ENCODE data around the gene RNF121. TPM values are rescaled to one million over a fixed set of nuclear protein-coding genes. Genes with fewer than 3 reads are reported as not detected.

RNF121 gene
- total and polyA plus RNA-seq, 2 of the 8 experiments (the other 6 are each of a cell fraction or from before 2014, with no cell fraction given): 39.7 to 51.6 TPM

- ChIA-PET CTCF (ENCODE audit: partially characterized antibody) (interaction anchor here (1.0 to 5.4 kb wide), 4 partner anchors 8 to 29 kb away, joined by 3 to 54 read pairs (median 3); no protein-coding TSS in a partner anchor), POLR2A (ENCODE audit: partially characterized antibody) (interaction anchor here (1.4 kb wide), 1 partner anchor 8 kb away, joined by 3 read pairs; no protein-coding TSS in a partner anchor)
- H3K23ac ChIP-seq (ENCODE audit: insufficient read length): no peak overlapping the region
- H4K5ac ChIP-seq (ENCODE audit: insufficient read length, low read depth, low read length): no peak overlapping the region
- H3K4me1 ChIP-seq (replicated peaks in 1 of 4; ENCODE audit: control insufficient read depth in 3 of 4, insufficient read depth in 4 of 4, low read length in 3 of 4): no peaks in the 10 kb centered on the region
- H3K4ac ChIP-seq (replicated peaks; ENCODE audit: insufficient read length, low read depth, low read length): no peak overlapping the region
- no peak overlapping the region for H3K14ac ChIP-seq (ENCODE audit: insufficient read length)
- no peak overlapping the region for H3K18ac ChIP-seq (ENCODE audit: extremely low read depth, low read length)
- no peaks in the 10 kb centered on the region for H3K23me2 ChIP-seq (ENCODE audit: low read depth, low read length)
- WGBS, 2 experiments (ENCODE audit: extremely low coverage in 1 of 2, insufficient coverage in 1 of 2, insufficient read length in 1 of 2, insufficient replicate concordance in 2 of 2, low coverage in 1 of 2, low lambda C conversion rate in 2 of 2, missing lambda C conversion rate in 1 of 2): 86% methylated on average over 2 of the region's 2 CpGs; no CpG with 5 or more reads in 1 of the 2 experiments
- no peak overlapping the region for H3K56ac ChIP-seq (replicated peaks; ENCODE audit: insufficient read length, low read depth, low read length)
- H3K4me3 ChIP-seq (ENCODE audit: extremely low read depth in 1 of 4, insufficient read depth in 2 of 4, low read depth in 3 of 4, low read length in 4 of 4): no peak overlapping the region
- no peak overlapping the region for H2AFZ ChIP-seq (ENCODE audit: low read length)
- no peaks in the 10 kb centered on the region for H3K79me1 ChIP-seq (ENCODE audit: low read depth, low read length)
- no peaks in the 10 kb centered on the region for H3K27me3 ChIP-seq (replicated peaks in 1 of 4; ENCODE audit: control insufficient read depth in 3 of 4, extremely low read depth in 1 of 4, insufficient read depth in 3 of 4, low read length in 3 of 4)
- H2BK5ac ChIP-seq (ENCODE audit: low read depth, low read length): no peak overlapping the region
- no peaks in the 10 kb centered on the region for H3K9me3 ChIP-seq (ENCODE audit: insufficient read depth in 2 of 2, low read depth in 1 of 2, low read length in 1 of 2)
- no peak for DNase-seq (ENCODE audit: low read depth in 1 of 2, low spot score in 2 of 2)
- H3K4me2 ChIP-seq (ENCODE audit: insufficient read depth in 1 of 2, low read depth in 2 of 2, low read length in 2 of 2): no peak overlapping the region
- no peak overlapping the region for H2BK15ac ChIP-seq (ENCODE audit: low read length)
- H4K20me1 ChIP-seq (replicated peaks in 1 of 2; ENCODE audit: control insufficient read depth in 1 of 2, insufficient read depth in 2 of 2, low read length in 2 of 2): peaks cover 0 to 3% of the 10 kb centered on the region in 2 experiments
- no peak overlapping the region for H3K27ac ChIP-seq (ENCODE audit: low read depth, low read length)
- H4K8ac ChIP-seq (ENCODE audit: extremely low read depth, insufficient read depth, low read length): no peak overlapping the region
- no peak for FAIRE-seq
- H3K9ac ChIP-seq (replicated peaks in 1 of 4; ENCODE audit: extremely low read depth in 1 of 4, low read depth in 3 of 4, low read length in 3 of 4): no peak overlapping the region
- H2BK20ac ChIP-seq (ENCODE audit: low read length): no peak overlapping the region
- no peak overlapping the region for H2AK5ac ChIP-seq (ENCODE audit: low read depth, low read length)
- H2BK12ac ChIP-seq (ENCODE audit: low read depth, low read length): no peak overlapping the region
- H2BK120ac ChIP-seq (replicated peaks; ENCODE audit: low read depth, low read length): no peak overlapping the region
- H3K36me3 ChIP-seq (ENCODE audit: control insufficient read depth in 2 of 4, insufficient read depth in 4 of 4, low read length in 3 of 4): peaks cover 7 to 24% (median 14%) of the 10 kb centered on the region in 4 experiments
- no peak overlapping the region for H4K91ac ChIP-seq (replicated peaks; ENCODE audit: insufficient read length, low read length)
- no peaks in the 10 kb centered on the region for H3K79me2 ChIP-seq (ENCODE audit: control insufficient read depth in 1 of 2, insufficient read depth in 2 of 2, low read length in 2 of 2)
- TF ChIP-seq GTF2F1 (IDR thresholded peaks at IDR 0.05; ENCODE audit: borderline replicate concordance, low read depth, low read length) (no peak), GABPA (IDR thresholded peaks at IDR 0.05; ENCODE audit: borderline replicate concordance, insufficient read depth, low read length) (no peak), SIRT6 (IDR thresholded peaks at IDR 0.05; ENCODE audit: low read length) (no peak)
Observed at GRCh38 chr11:71986131-71986530, 57.3 kb downstream of the RNF121 start.

Data from H1 (cell line).